Esophagus squamous epithelium (tissue), 5 donors: ENCODE data around the gene VWDE. TPM values are rescaled to one million over a fixed set of nuclear protein-coding genes. Genes with fewer than 3 reads are reported as not detected.
A peak's percentile ranks its signal among the peaks of the same experiment; 100 is the strongest.

Experiments used
- DNase-seq: peaks from one replicate; lab custom pipeline; 2025; lab: John Stamatoyannopoulos, UW
- H3K27ac ChIP-seq, 4 donors: fragments of 200-600 bp; sonication (generic); one replicate each; pipeline ENCODE4 v1.5.1; 2016 to 2019; ENCODE audit warnings: mild to moderate bottlenecking in 1 of 4
- H3K27me3 ChIP-seq, 4 donors: fragments of 200-600 bp; sonication (generic); 1 replicate in 3 of 4; 2 replicates in 1 of 4; pipeline versions ENCODE4 v1.5.1 to v1.6.0; 2017 to 2021; ENCODE audit warnings: antibody characterized with exemption in 1 of 4
- H3K36me3 ChIP-seq, 3 donors: fragments of 200-600 bp; sonication (generic); one replicate each; pipeline ENCODE4 v1.5.1; 2016 to 2019
- H3K4me1 ChIP-seq, 3 donors: fragments of 200-600 bp; sonication (generic); one replicate each; pipeline ENCODE4 v1.5.1; 2017 to 2019
- H3K4me3 ChIP-seq, 4 donors: fragments of 200-600 bp; sonication (generic); 1 replicate in 3 of 4; 2 replicates in 1 of 4; pipeline ENCODE4 v1.5.1; 2016 to 2019; ENCODE audit warnings: mild to moderate bottlenecking in 2 of 4, moderate library complexity in 1 of 4
- H3K9me3 ChIP-seq, 3 donors: fragments of 200-600 bp; sonication (generic); one replicate each; pipeline ENCODE4 v1.5.1; 2016 to 2019
- CTCF ChIP-seq, 6 experiments: fragments of 450-650 bp in 4 of 6; fragments of 200-600 bp in 2 of 6; sonication (generic) in 2 of 6; IDR thresholded peaks; one replicate each; pipeline ENCODE4 v1.5.1; 2016 to 2019; ENCODE audit warnings: antibody characterized with exemption in 6 of 6, mild to moderate bottlenecking in 4 of 6, moderate library complexity in 4 of 6
- POLR2A ChIP-seq, 4 donors: fragments of 450-650 bp; IDR thresholded peaks; one replicate each; pipeline ENCODE4 v1.6.1; 2017; ENCODE audit warnings: antibody characterized with exemption in 4 of 4, mild to moderate bottlenecking in 4 of 4, moderate library complexity in 3 of 4
- WGBS, 2 donors: methylation state at CpG; one replicate each; pipeline ENCODE4 v1.1.5; 2018; 5-methylcytosine and 5-hydroxymethylcytosine counted together
- intact Hi-C: fragments of 100-400 bp; cut with DNase I; formaldehyde crosslinking; loops from one replicate; pipeline ENCODE4 v1.15.0; 2022
- total RNA-seq, 4 donors: library from RNA; depleted of rRNA; stranded (reverse); fragments of >200 nt; gene quantifications; one replicate each; pipeline ENCODE4 v1.1.0, GENCODE V29; 2016
- donor health status: DM: yes; HTN: yes; CAD: no.

VWDE gene
- total RNA-seq, 4 donors from 2014 or later: 0.62 to 2.9 (median 1.2) TPM

GRCh38 chr7:12291870-12292269, 111.8 kb downstream of the VWDE start:
- TF ChIP-seq CTCF (IDR thresholded peaks at IDR 0.05): peak in 2 of 6 experiments; percentile 5 to 38
- TF ChIP-seq POLR2A (IDR thresholded peaks at IDR 0.05): no peak
- H3K36me3 ChIP-seq: no peaks in the 10 kb centered on the region
- no peaks in the 10 kb centered on the region for H3K27me3 ChIP-seq
- H3K4me1 ChIP-seq: no peaks in the 10 kb centered on the region
- no peak for DNase-seq
- WGBS, 2 donors: 57% methylated on average over 1 of the region's 1 CpG; no CpG with 5 or more reads in 1 of the 2 donors
- intact Hi-C loops: no loop called here
- H3K27ac ChIP-seq: no peak overlapping the region
- peaks cover 0 to 11% (median 5%) of the 10 kb centered on the region in 3 donors for H3K9me3 ChIP-seq
- no peak overlapping the region for H3K4me3 ChIP-seq

DNA sequence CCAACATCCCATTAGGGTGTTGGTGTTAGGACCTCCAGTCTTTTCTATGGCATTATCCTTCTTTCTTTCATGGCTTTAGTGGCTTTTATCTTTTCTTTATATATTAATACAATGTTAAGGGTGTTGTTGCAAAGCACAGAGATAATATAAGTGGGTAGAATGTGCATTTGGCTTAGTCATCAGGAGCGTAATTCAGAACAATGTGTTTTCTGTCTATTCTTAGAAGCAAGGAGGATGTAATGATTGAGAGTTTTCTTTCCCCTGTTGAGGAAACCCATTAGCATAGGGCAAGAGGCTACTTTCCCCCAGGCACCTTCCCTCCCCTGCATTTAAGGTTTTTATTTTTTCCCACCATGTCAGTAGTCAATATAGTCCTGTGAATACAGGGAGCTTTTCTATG, 112.9 kb downstream of the VWDE start:
- no peak for DNase-seq
- intact Hi-C loops: no loop called here
- Histone ChIP-seq H3K27me3 (no peaks in the 10 kb centered on the region), H3K27ac (no peak overlapping the region), H3K4me3 (no peak overlapping the region), H3K9me3 (peaks cover 0 to 11% (median 5%) of the 10 kb centered on the region in 3 donors), H3K4me1 (no peaks in the 10 kb centered on the region), H3K36me3 (no peaks in the 10 kb centered on the region)
- TF ChIP-seq CTCF (IDR thresholded peaks at IDR 0.05): no peak
- no peak for TF ChIP-seq POLR2A (IDR thresholded peaks at IDR 0.05)
- WGBS, 2 donors: 83 to 90% methylated on average over 1 of the region's 1 CpG

DNA sequence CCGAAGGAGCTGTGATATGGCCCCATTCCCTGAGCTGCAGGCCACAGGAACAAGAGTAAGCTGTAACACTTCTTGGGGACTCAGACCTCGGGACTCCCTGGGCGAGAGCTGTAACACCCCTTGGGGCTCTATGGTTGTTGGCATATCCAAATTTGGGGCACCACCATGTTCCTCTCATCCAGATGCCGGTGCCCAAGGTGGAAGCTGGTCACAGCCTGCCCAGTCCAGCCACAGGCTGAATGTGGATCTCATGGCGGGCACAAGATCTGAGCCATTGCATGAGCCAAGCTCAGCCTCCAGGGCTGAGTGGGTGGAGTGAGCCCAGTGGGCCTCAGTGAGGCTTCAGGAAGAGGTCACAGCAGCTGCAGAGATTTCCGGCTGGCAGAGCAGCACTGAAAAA, 113.7 kb downstream of the VWDE start:
- Histone ChIP-seq H3K27ac (no peak overlapping the region), H3K4me1 (no peaks in the 10 kb centered on the region), H3K9me3 (peaks cover 0 to 11% (median 5%) of the 10 kb centered on the region in 3 donors), H3K27me3 (no peaks in the 10 kb centered on the region), H3K36me3 (no peaks in the 10 kb centered on the region), H3K4me3 (no peak overlapping the region)
- 70 to 92% methylated on average over 2 to 5 of the region's 6 CpGs for WGBS, 2 donors
- TF ChIP-seq POLR2A (IDR thresholded peaks at IDR 0.05) (no peak), CTCF (IDR thresholded peaks at IDR 0.05) (no peak)
- DNase-seq: no peak
- intact Hi-C loops: no loop called here

- no peaks in the 10 kb centered on the region for H3K36me3 ChIP-seq
- H3K27me3 ChIP-seq: no peaks in the 10 kb centered on the region
- no peak for TF ChIP-seq CTCF (IDR thresholded peaks at IDR 0.05)
- no peak for TF ChIP-seq POLR2A (IDR thresholded peaks at IDR 0.05)
- intact Hi-C loops: no loop called here
- no peak overlapping the region for H3K27ac ChIP-seq
- peaks cover 0 to 11% (median 5%) of the 10 kb centered on the region in 3 donors for H3K9me3 ChIP-seq
- H3K4me1 ChIP-seq: no peaks in the 10 kb centered on the region
- H3K4me3 ChIP-seq: no peak overlapping the region
- no peak for DNase-seq
- 29 to 42% methylated on average over 1 of the region's 1 CpG for WGBS, 2 donors
Measured at GRCh38 chr7:12287901-12288300, 115.8 kb downstream of the VWDE start.

- peaks cover 0 to 3% (median 0%) of the 10 kb centered on the region in 3 donors for H3K9me3 ChIP-seq
- H3K27ac ChIP-seq: no peak overlapping the region
- no peaks in the 10 kb centered on the region for H3K27me3 ChIP-seq
- 50 to 75% methylated on average over 1 of the region's 1 CpG for WGBS, 2 donors
- no peak overlapping the region for H3K4me3 ChIP-seq
- no peak for DNase-seq
- H3K4me1 ChIP-seq: no peaks in the 10 kb centered on the region
- intact Hi-C loops: no loop called here
- TF ChIP-seq CTCF (IDR thresholded peaks at IDR 0.05) (no peak), POLR2A (IDR thresholded peaks at IDR 0.05) (no peak)
- no peaks in the 10 kb centered on the region for H3K36me3 ChIP-seq
Measured at GRCh38 chr7:12281038-12281437, 122.6 kb downstream of the VWDE start.

Other genes with a start within 250 kb of the VWDE start
- 10 to 100 TPM; 17.7 to 47.7 (median 39.7) TPM for gene TMEM106B, start 192.6 kb downstream of the VWDE start, total RNA-seq
- 10 to 100 TPM in 3 of 4 donors, 1 to 10 TPM in 1; 3.4 to 38.4 (median 25.9) TPM for gene SCIN, start 166.9 kb upstream of the VWDE start, total RNA-seq